ENCODE data around the gene PTPRM.

Gene PTPRM

DNA sequence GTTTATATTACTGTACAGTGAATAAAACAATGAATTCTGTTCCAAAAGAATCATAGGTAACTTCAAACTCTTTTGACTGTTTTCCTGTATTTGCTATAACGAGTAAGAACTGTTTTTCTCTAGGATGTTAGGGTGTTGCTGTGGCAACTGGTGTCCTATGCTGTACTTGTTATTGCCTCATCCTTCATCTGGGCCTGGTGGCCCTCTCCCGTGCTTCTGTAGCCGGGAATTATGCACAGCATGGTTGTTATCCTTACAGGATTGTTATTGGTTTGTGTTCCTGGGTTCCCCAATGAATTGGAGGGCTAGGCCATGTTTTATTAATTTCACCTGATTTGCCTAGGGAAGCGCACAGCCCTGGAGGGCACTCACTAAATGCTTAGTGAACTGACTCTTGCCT, 279.2 kb downstream of the PTPRM start:
- Histone ChIP-seq H3K27ac (ENCODE audit: low read depth, low read length) (no peak overlapping the region), H3K9me3 (ENCODE audit: low read length) (no peaks in the 10 kb centered on the region)

DNA sequence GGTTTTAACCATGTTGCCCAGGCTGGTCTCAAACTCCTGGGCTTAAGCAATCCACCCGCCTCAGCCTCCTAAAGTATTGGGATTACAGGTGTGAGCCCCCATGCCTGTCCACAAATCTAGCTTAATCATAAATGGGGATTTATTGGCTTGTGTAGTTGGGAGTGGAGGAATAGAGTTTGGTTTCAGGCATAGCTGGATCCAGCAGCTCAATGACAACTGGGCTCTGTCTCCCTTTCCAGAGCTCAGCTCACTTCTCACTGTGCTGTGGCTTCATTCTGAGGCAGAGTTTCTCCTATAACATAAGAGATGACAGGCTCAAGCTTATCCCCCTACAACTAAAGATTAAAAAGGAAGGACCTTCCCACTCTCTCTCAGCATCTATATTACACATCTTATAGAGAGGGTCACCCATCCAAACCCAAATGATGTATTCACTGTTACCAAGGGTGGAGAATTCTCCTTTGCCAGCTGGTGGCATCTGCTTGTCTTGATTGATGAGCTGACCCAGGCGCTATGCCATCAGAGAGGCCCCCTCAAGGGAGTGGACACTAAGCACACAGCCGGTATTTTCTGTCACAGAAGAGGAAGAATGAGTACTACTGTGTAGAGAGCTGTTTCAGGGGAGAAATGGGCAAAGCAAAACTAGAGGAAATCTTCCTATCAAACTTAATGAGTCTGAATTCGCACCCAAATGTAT, 280.4 kb downstream of the PTPRM start:
- H3K4me1 ChIP-seq (ENCODE audit: insufficient read depth, low read length): peaks cover 5% of the 10 kb centered on the region
- H3K27me3 ChIP-seq (ENCODE audit: control insufficient read depth in 1 of 2, insufficient read depth in 2 of 2, low read length in 2 of 2): no peaks in the 10 kb centered on the region
- no peaks in the 10 kb centered on the region for H3K9me3 ChIP-seq (ENCODE audit: low read length)
- no peak overlapping the region for H3K9ac ChIP-seq (ENCODE audit: low read length)
- H3K4me3 ChIP-seq (ENCODE audit: low read depth in 1 of 2, low read length in 2 of 2): no peak overlapping the region
- no peaks in the 10 kb centered on the region for H3K36me3 ChIP-seq (ENCODE audit: insufficient read depth, low read length)
- no peak overlapping the region for H3K27ac ChIP-seq (ENCODE audit: low read depth, low read length)

More for the DNA sequence above, 279.2 kb downstream of the PTPRM start:
- Histone ChIP-seq H3K4me1 (ENCODE audit: insufficient read depth, low read length) (peaks cover 5% of the 10 kb centered on the region), H3K36me3 (ENCODE audit: insufficient read depth, low read length) (no peaks in the 10 kb centered on the region), H3K27me3 (ENCODE audit: control insufficient read depth in 1 of 2, insufficient read depth in 2 of 2, low read length in 2 of 2) (no peaks in the 10 kb centered on the region), H3K9ac (ENCODE audit: low read length) (no peak overlapping the region), H3K4me3 (ENCODE audit: low read depth in 1 of 2, low read length in 2 of 2) (no peak overlapping the region)

DNA sequence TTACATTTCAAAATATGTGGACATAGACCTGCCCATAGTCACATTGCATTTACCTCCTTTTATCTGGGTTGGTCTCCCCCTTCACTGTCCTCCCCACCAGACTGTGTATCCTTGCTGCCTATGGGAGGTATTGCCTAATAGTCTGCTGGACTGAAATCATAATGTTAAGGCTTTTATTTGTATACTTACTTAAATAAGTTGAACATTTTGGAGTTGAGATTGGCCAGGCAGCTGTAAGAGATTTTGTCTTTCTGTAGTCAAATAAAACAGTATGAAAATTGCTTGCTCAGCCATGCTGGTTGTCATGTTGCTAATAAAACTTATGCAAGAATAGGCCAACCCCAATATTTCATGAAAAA, 280.9 kb downstream of the PTPRM start:
- peaks cover 5% of the 10 kb centered on the region for H3K4me1 ChIP-seq (ENCODE audit: insufficient read depth, low read length)
- H3K9me3 ChIP-seq (ENCODE audit: low read length): no peaks in the 10 kb centered on the region
- H3K27ac ChIP-seq (ENCODE audit: low read depth, low read length): no peak overlapping the region
- H3K9ac ChIP-seq (ENCODE audit: low read length): no peak overlapping the region
- no peaks in the 10 kb centered on the region for H3K27me3 ChIP-seq (ENCODE audit: control insufficient read depth in 1 of 2, insufficient read depth in 2 of 2, low read length in 2 of 2)
- H3K4me3 ChIP-seq (ENCODE audit: low read depth in 1 of 2, low read length in 2 of 2): no peak overlapping the region
- no peaks in the 10 kb centered on the region for H3K36me3 ChIP-seq (ENCODE audit: insufficient read depth, low read length)

DNA sequence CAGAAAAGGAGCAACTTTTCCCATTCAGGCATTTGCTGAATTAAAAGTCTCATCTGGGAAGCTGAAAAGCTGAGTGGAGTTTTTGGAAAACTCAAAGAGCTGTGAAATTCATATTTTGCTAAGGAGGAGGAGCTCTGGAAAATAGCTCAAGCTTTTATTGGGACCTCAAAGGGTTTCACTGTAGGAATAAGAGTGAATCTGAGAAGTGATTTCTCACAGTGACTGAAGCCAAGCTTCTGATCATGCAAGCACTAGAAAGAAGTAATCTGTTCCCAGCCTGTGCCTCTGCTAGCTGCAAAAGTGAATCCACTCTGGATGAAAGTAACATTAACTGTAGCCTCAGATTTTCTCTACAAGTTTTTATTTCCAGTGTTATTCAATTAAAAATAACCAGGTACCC, 283.3 kb downstream of the PTPRM start:
- H3K4me3 ChIP-seq (ENCODE audit: low read depth in 1 of 2, low read length in 2 of 2): no peak overlapping the region
- peaks cover 13% of the 10 kb centered on the region for H3K4me1 ChIP-seq (ENCODE audit: insufficient read depth, low read length)
- no peaks in the 10 kb centered on the region for H3K9me3 ChIP-seq (ENCODE audit: low read length)

DNA sequence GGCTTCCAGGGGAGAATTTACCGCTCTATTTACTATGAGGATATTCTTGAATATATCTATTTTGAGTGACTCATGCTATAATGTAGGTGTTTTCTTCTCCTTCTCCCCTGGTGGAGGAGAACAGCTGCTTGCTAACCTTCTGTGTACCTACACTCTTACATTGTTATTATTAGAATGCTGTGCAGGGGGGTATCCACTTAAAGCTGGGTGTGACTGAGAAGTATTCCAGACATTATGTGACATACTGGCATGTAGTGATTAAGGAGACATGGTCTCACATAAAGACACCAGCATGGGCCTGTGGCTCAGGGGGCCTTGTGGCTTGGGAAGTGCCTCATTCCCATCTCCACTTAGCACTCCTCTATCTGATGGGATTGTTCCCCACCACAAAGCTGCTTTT, 287.9 kb downstream of the PTPRM start:
- Histone ChIP-seq H3K9ac (ENCODE audit: low read length) (no peak overlapping the region), H3K27me3 (ENCODE audit: control insufficient read depth in 1 of 2, insufficient read depth in 2 of 2, low read length in 2 of 2) (no peaks in the 10 kb centered on the region), H3K9me3 (ENCODE audit: low read length) (no peaks in the 10 kb centered on the region), H3K4me1 (ENCODE audit: insufficient read depth, low read length) (peaks cover 12% of the 10 kb centered on the region), H3K4me3 (ENCODE audit: low read depth in 1 of 2, low read length in 2 of 2) (no peak overlapping the region), H3K27ac (ENCODE audit: low read depth, low read length) (no peak overlapping the region), H3K36me3 (ENCODE audit: insufficient read depth, low read length) (no peaks in the 10 kb centered on the region)

More for the DNA sequence above, 283.3 kb downstream of the PTPRM start:
- no peak overlapping the region for H3K9ac ChIP-seq (ENCODE audit: low read length)
- H3K27me3 ChIP-seq (ENCODE audit: control insufficient read depth in 1 of 2, insufficient read depth in 2 of 2, low read length in 2 of 2): no peaks in the 10 kb centered on the region
- no peaks in the 10 kb centered on the region for H3K36me3 ChIP-seq (ENCODE audit: insufficient read depth, low read length)
- no peak overlapping the region for H3K27ac ChIP-seq (ENCODE audit: low read depth, low read length)

DNA sequence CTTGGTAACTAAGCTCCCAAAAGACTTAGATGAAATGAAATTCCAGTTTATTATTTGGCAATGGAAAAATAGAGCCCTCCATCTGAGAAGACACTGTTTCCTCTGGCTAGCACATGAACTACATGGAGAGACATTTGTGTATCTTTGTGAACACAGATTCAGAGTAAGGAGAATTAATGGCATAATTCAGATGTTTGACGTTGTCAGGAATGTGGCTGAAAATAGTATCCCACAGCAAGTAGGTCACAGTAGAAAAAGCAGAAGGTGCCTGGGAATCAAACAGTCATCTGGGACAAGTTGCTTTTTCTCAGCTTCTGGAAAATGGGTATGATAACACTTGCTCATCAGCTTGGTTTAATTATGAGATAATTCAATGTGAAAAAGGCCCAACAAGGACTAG, 288.6 kb downstream of the PTPRM start:
- no peak overlapping the region for H3K27ac ChIP-seq (ENCODE audit: low read depth, low read length)
- no peaks in the 10 kb centered on the region for H3K36me3 ChIP-seq (ENCODE audit: insufficient read depth, low read length)
- H3K4me1 ChIP-seq (ENCODE audit: insufficient read depth, low read length): peaks cover 16% of the 10 kb centered on the region
- H3K27me3 ChIP-seq (ENCODE audit: control insufficient read depth in 1 of 2, insufficient read depth in 2 of 2, low read length in 2 of 2): no peaks in the 10 kb centered on the region
- no peak overlapping the region for H3K9ac ChIP-seq (ENCODE audit: low read length)
- no peaks in the 10 kb centered on the region for H3K9me3 ChIP-seq (ENCODE audit: low read length)
- no peak overlapping the region for H3K4me3 ChIP-seq (ENCODE audit: low read depth in 1 of 2, low read length in 2 of 2)

DNA sequence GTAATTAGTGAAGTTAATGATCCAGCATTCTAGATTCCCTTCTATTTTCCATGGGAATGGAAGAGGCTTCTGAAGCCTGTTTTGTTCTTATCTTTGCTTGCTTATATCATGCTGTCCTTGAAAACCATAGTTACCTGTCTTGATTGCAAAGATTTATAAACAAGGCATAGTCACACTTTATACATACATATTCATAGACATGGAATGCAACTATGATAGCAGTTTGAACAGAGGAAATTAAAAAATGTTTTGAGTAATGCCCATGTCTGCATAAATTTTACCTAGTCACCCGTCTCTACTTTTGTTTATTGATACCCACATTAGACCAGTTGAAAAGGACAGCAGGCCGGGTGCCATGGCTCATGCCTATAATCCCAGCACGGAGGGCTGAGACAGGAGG, 289.0 kb downstream of the PTPRM start:
- no peaks in the 10 kb centered on the region for H3K9me3 ChIP-seq (ENCODE audit: low read length)
- H3K36me3 ChIP-seq (ENCODE audit: insufficient read depth, low read length): no peaks in the 10 kb centered on the region
- H3K4me1 ChIP-seq (ENCODE audit: insufficient read depth, low read length): peaks cover 20% of the 10 kb centered on the region
- no peaks in the 10 kb centered on the region for H3K27me3 ChIP-seq (ENCODE audit: control insufficient read depth in 1 of 2, insufficient read depth in 2 of 2, low read length in 2 of 2)
- no peak overlapping the region for H3K27ac ChIP-seq (ENCODE audit: low read depth, low read length)
- no peak overlapping the region for H3K9ac ChIP-seq (ENCODE audit: low read length)
- H3K4me3 ChIP-seq (ENCODE audit: low read depth in 1 of 2, low read length in 2 of 2): no peak overlapping the region

DNA sequence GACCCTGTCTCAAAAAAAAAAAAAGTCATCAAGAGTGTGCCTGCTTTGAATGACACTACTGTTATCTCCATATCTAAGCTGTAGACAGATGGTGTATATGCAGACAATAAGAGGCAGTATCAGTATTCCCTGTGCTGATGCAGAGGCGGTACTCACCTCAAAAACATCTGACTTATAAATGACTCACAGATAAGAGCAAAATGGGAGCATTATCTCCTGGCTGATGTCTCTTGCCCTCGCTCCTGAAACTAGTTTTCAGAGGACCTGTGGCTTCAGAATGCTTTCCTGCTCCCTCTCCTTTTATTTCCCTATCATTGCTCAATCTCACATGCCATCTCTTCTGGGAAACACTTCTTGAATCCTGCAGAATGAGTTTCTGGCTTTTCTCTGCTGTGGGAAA, 289.6 kb downstream of the PTPRM start:
- Histone ChIP-seq H3K4me3 (ENCODE audit: low read depth in 1 of 2, low read length in 2 of 2) (no peak overlapping the region), H3K9me3 (ENCODE audit: low read length) (no peaks in the 10 kb centered on the region), H3K27ac (ENCODE audit: low read depth, low read length) (no peak overlapping the region), H3K4me1 (ENCODE audit: insufficient read depth, low read length) (peaks cover 20% of the 10 kb centered on the region), H3K36me3 (ENCODE audit: insufficient read depth, low read length) (no peaks in the 10 kb centered on the region), H3K9ac (ENCODE audit: low read length) (no peak overlapping the region), H3K27me3 (ENCODE audit: control insufficient read depth in 1 of 2, insufficient read depth in 2 of 2, low read length in 2 of 2) (no peaks in the 10 kb centered on the region)

DNA sequence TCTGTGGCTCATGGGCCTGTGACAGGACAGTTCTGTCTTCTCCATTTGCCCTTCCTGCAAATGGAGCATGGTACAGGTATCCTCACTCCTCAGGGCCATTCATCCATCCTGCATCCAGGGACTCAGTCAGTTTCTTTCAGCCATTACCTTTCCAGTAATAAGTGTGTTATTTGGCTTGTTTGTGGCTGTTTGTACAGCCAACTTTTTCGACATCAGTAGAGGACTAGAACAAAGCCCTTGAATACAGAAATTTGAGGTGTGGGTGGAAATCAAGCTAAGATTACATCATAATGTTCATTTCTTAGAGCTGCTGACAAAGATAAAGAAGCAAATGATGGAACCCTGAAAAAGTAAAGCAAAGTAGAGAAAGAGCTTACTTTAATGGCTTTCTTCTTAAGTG, 290.4 kb downstream of the PTPRM start:
- Histone ChIP-seq H3K9ac (ENCODE audit: low read length) (no peak overlapping the region), H3K4me1 (ENCODE audit: insufficient read depth, low read length) (peaks cover 20% of the 10 kb centered on the region), H3K27me3 (ENCODE audit: control insufficient read depth in 1 of 2, insufficient read depth in 2 of 2, low read length in 2 of 2) (no peaks in the 10 kb centered on the region), H3K9me3 (ENCODE audit: low read length) (no peaks in the 10 kb centered on the region), H3K36me3 (ENCODE audit: insufficient read depth, low read length) (no peaks in the 10 kb centered on the region), H3K27ac (ENCODE audit: low read depth, low read length) (no peak overlapping the region), H3K4me3 (ENCODE audit: low read depth in 1 of 2, low read length in 2 of 2) (no peak overlapping the region)

DNA sequence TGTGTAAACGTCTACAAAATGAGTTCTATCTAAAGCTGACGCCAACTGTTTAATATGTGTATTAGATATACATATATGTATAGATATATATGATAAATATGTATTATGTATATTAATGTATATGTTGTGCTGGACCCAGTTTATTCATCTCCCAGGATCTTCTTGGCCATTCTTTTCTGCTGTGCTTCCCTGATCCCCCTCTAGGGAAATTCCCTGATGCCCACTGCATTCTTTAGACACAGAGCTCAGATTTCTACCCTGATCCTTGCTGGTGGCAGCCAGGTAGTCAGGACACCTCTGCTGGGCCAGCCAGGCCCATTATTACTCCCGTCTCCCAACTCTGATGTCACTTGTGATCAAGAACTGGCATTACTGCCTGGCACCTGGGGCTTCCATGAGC, 292.0 kb downstream of the PTPRM start:
- no peaks in the 10 kb centered on the region for H3K36me3 ChIP-seq (ENCODE audit: insufficient read depth, low read length)
- H3K4me1 ChIP-seq (ENCODE audit: insufficient read depth, low read length): peaks cover 20% of the 10 kb centered on the region
- no peak overlapping the region for H3K9ac ChIP-seq (ENCODE audit: low read length)
- H3K9me3 ChIP-seq (ENCODE audit: low read length): no peaks in the 10 kb centered on the region
- H3K27ac ChIP-seq (ENCODE audit: low read depth, low read length): no peak overlapping the region
- H3K4me3 ChIP-seq (ENCODE audit: low read depth in 1 of 2, low read length in 2 of 2): no peak overlapping the region
- H3K27me3 ChIP-seq (ENCODE audit: control insufficient read depth in 1 of 2, insufficient read depth in 2 of 2, low read length in 2 of 2): no peaks in the 10 kb centered on the region

DNA sequence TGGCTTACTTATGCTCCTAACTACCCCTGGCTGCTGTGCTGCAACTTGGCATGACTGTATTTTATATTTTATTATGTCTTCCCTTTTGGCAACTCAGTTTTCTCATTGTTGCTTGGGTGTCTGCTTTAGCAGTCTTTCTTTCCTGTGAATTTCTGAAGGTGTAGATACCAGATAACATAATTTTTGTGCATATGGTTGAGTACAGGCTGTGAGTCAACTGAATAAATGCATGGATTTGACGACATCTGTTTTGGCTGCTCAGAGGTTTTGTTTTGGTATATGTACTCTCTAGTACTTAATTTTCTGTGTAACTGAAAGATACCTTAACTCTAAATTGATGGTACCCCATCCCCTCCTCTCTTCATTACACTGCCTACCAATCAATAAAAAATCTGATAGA, 303.1 kb downstream of the PTPRM start:
- H3K9ac ChIP-seq (ENCODE audit: low read length): no peak overlapping the region
- no peak overlapping the region for H3K27ac ChIP-seq (ENCODE audit: low read depth, low read length)
- peaks cover 20% of the 10 kb centered on the region for H3K4me1 ChIP-seq (ENCODE audit: insufficient read depth, low read length)
- no peaks in the 10 kb centered on the region for H3K9me3 ChIP-seq (ENCODE audit: low read length)
- H3K36me3 ChIP-seq (ENCODE audit: insufficient read depth, low read length): no peaks in the 10 kb centered on the region
- no peaks in the 10 kb centered on the region for H3K27me3 ChIP-seq (ENCODE audit: control insufficient read depth in 1 of 2, insufficient read depth in 2 of 2, low read length in 2 of 2)
- no peak overlapping the region for H3K4me3 ChIP-seq (ENCODE audit: low read depth in 1 of 2, low read length in 2 of 2)

DNA sequence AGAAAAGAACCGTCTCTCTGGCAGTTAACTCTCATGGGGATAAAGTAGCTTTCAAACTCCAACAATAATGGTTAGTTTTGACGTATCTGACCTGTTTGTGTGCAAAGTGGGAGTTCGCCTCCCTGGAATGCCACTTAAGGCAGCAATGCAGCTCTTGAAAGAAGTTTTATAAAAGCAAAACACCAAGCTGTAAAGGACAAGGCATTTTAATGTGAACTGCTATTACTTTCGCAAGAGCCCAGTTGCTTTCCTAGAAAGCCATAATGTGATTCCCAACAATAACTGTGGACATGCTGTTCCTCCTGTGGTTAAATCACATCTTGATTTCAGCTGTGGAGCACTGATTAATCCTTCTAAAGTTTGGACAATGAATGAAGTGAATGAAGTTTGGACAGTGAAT, 303.7 kb downstream of the PTPRM start:
- Histone ChIP-seq H3K27me3 (ENCODE audit: control insufficient read depth in 1 of 2, insufficient read depth in 2 of 2, low read length in 2 of 2) (no peaks in the 10 kb centered on the region), H3K4me3 (ENCODE audit: low read depth in 1 of 2, low read length in 2 of 2) (no peak overlapping the region), H3K4me1 (ENCODE audit: insufficient read depth, low read length) (peaks cover 20% of the 10 kb centered on the region), H3K27ac (ENCODE audit: low read depth, low read length) (no peak overlapping the region), H3K9me3 (ENCODE audit: low read length) (no peaks in the 10 kb centered on the region), H3K36me3 (ENCODE audit: insufficient read depth, low read length) (no peaks in the 10 kb centered on the region), H3K9ac (ENCODE audit: low read length) (no peak overlapping the region)
